HG03571 (cell line): Measurements from ENCODE around the gene TMEM272.
"Not testable (repeated sequence)": the region's sequence is repeated elsewhere in the genome, so short reads cannot be mapped to it uniquely, and the experiment has no call there.

Experiments
- ATAC-seq: cut with Tn5 transposase; IDR thresholded peaks from one replicate; pipeline ENCODE4 v1.9.1; 2021; ENCODE audit not compliant: unreplicated experiment

Gene TMEM272

DNA sequence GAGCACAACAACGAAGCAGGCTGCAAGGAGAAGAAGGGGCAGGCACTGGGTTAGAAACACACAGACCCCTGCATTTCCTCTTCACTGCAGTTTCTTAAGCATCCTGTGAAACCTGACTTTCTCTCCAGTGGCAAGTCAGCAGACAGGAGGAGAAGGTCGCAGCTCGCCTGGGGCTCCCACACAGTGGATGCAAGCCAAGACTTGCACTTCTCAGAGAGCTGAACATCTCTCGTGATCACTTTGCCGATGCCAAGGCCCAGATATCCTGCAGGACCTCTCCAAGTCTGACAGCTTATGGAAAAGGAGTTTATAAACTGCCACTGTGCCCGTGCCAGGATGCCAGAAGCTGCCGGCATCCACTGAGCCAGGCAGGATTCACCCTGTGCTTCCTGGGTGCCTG lies 18.4 kb downstream of the TMEM272 start:
- no peak for ATAC-seq

- no peak for ATAC-seq
Observed at GRCh38 chr13:51825681-51826254, 19.2 kb downstream of the TMEM272 start.

GRCh38 chr13:51825165-51825592 lies 19.8 kb downstream of the TMEM272 start:
- ATAC-seq, result no peak

- not testable (repeated sequence) for ATAC-seq
Observed at GRCh38 chr13:51824712-51825111, 20.3 kb downstream of the TMEM272 start.

GRCh38 chr13:51823863-51824262 lies 21.1 kb downstream of the TMEM272 start:
- no peak for ATAC-seq

- no peak for ATAC-seq
Observed at GRCh38 chr13:51823359-51823758, 21.6 kb downstream of the TMEM272 start.

- ATAC-seq, result no peak
Observed at GRCh38 chr13:51822106-51822815, 22.7 kb downstream of the TMEM272 start.

- ATAC-seq, result no peak
Observed at GRCh38 chr13:51821606-51822005, 23.4 kb downstream of the TMEM272 start.

GRCh38 chr13:51820016-51820597 lies 24.9 kb downstream of the TMEM272 start:
- no peak for ATAC-seq

DNA sequence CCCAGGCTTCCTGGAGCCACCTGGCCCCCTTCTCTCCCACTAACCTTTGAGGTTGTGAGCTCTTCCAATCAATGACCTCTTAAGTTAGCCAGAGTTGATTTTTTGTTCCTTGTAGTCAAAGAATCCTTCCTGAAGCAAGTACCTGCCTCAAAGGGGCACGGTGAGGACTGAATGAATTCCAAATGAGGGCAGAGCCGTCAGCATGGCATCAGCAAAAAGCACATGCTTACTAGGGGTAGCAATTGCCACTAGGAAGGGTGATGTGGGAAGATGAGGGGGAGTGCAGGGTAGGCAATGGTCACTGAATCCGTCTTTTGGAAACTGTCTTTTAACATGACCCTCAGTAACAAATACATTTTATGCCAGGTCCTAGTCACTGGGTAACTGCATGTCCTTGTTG lies 25.4 kb downstream of the TMEM272 start:
- no peak for ATAC-seq

GRCh38 chr13:51818781-51819511 lies 26.0 kb downstream of the TMEM272 start:
- no peak for ATAC-seq

- ATAC-seq, result no peak
Observed at GRCh38 chr13:51818276-51818675, 26.7 kb downstream of the TMEM272 start.

GRCh38 chr13:51817717-51818116 lies 27.3 kb downstream of the TMEM272 start:
- no peak for ATAC-seq

DNA sequence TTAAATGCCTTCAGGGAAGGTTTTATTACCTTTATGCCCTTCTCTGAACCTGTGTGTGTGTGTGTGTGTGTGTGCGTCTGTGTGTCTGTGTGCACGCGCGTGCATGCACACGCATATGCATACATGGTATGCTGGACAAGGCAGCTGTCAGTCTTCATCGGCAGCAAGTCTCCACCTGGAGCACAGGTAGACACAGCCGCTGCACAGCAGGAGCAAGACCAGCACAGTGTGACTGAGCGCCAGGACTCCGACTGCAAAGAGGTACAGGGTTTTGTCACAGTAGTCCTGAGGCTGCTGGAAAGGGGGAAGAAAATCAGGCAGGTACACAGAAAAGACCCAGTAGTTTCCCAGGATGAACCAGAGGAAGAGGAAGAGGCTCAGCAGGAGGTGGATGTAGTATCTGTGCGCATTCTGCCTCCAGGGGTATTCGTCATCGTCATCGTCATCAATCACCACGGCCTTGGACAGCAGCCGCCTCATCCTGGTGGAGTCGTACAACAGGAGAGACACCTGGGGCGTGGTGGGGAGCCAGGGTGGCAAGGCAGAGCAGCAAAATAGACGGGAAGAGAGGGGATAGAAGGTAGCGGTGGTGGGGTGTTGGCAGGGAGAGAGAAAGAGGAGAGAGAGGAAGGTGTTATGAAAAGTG lies 28.2 kb downstream of the TMEM272 start:
- ATAC-seq, result no peak

DNA sequence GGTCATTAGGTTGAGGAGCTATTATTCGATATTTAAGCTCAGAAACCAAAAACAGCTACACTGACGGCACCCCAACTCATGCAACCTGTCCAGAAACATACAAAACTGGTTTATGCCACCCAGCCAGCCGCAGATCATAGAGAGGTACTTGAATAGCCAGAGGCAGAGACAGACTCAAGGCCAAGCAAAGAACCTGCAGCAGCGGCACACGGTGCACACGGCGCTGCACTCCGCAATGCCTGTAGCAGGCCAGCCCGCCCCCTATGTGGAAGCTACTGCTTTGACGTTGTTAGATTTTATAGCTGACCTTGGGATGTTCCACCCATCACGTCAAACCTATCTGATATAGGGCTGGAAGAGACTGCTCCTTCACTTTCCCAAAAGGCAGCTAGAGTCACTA lies 29.1 kb downstream of the TMEM272 start:
- ATAC-seq, result no peak

DNA sequence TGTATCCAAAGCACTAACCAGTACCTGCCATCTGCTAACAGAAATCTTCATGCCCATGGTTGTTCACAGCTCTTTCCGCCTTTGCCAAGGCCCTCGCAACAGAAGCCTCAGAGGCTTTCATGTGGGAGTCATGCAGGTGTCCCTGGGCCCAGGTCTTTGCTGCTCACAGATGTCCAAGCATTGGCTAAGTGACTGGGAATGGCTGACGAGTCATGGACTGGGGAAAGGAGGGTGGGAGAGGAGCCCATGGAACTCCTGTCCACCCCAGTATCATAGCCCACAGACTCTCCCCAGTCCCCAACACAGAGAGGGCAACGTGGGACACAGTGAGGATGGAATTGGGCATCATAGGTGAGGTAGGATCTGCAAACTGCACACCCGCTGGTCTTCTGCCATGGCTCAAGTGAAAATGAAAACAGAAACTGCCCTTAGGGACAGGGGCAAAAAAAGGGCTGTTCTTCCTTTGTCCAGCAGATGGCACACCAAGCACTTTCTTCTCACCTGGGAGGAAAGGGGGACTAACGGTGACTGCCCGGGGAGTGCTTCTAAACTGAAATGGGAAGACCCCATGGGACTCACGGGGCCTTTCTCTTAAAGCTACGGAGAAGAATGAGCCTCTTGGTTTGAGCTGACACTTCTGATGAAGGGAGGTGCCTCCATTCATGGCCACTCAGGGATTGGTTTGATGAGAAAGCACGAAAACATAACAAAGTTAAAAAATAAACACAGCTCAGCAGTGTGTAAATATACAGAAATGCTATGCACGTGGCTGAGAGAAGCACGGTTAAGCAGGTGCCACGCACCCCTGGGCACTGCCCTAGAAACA lies 29.9 kb downstream of the TMEM272 start:
- peak; percentile 77 for ATAC-seq

- no peak for ATAC-seq
Observed at GRCh38 chr13:51814071-51814470, 30.9 kb downstream of the TMEM272 start.

GRCh38 chr13:51811920-51812451 lies 33.0 kb downstream of the TMEM272 start:
- no peak for ATAC-seq

DNA sequence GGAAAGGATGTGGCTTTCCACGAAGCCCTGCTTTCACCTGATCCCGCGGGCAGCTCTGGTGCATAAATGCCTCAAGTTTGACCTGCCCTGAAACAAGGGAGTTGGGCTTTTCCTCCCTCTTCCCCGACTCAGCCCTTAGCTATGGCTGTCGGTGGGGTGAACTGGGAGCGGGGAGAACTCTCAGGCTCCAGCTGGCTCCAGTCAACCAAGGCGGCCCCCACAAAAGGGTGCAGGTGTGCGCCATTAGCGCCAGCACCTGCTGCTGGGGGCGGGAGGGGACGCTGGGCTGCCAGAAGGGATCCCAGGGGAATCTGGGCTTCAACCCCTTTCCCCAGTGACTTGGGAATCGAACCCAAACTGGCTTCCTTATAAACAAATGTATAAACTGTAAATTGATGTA lies 33.9 kb downstream of the TMEM272 start:
- no peak for ATAC-seq

- no peak for ATAC-seq
Observed at GRCh38 chr13:51808811-51809210, 36.2 kb downstream of the TMEM272 start.
